ENCODE measurements around the gene ZNF318.
"Not testable (repeated sequence)": the region's sequence is repeated elsewhere in the genome, so short reads cannot be mapped to it uniquely, and the experiment has no call there.

Gene ZNF318

DNA sequence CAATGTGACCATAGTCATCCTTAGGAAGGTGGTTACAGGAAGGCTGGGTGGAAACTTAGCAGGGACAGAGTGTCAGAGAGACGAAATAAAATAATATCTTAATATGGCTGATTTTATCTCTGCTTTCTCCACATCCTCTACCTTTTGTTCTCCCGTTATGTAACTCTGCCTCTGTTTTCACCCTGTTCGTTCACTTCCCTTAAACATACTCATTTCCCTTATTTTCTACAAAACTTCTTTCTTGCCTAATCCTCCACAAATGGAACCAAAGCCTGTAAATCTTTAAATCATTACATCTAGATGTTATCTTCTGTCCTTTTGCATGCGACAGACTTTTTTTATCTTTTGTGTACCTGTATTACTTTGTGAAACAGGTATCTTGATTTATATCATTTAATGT is 37.6 kb downstream of the ZNF318 start:
- no peak for DNase-seq

DNA sequence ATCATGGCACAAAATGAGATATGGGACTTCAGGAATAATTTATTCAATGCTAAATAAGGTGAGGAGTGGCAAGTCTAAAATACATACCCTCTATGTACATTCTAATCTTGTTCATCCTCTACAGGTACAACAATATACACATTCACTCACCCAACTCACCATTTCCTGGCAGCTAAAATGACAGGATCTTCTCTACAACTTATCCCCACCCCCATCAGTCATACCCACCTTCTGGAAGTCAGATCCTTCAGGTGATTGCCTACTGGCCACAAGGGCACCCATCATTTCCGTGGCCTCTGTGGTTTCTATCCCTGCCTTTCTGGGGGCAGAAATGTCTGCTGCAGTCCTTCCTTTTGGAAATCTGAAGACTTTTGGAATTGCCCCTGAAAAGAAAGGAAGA is 38.0 kb downstream of the ZNF318 start:
- no peak for DNase-seq

GRCh38 chr6:43328528-43328927 is 40.9 kb downstream of the ZNF318 start:
- no peak for DNase-seq

GRCh38 chr6:43325876-43326275 is 43.6 kb downstream of the ZNF318 start:
- no peak for DNase-seq

- no peak for DNase-seq
Measured at GRCh38 chr6:43318011-43318410, 51.4 kb downstream of the ZNF318 start.

DNA sequence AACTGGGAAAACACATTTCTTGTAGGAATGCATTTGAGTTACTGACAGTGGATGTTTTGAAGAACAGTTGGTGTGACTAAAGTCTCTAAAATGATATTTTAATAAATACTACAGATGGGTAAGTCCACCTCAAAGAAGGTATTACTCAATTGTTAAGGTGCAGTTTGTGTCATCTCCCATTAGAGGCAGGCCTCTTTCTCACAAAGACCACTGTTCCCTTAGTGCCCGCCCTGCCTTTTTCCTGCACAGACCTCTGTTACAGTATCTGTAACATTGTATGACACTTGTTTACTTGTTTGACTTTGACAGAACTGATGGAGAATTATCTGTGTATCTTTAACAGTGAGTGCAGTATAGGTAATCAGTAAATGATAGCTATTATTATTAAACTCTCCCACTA is 55.6 kb downstream of the ZNF318 start:
- DNase-seq, result no peak

DNA sequence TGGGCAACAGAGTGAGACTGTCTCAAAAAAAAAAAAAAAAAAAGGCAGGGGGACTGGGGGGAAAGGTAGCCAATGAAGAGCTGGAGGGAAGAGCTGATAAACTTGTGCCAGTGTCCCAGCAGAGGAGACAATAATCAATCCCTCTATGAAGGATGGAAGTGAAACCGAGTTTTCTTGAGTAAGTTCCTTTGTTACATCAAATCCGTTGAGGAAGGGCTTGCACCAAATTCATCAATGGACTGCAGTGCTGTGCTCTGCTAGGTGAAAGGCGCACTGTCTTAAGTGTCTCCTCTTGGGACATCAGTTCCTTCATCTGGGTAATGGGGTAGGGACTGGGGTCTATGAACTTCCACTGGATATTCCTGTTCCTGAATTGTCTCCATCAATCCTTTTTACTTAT is 57.8 kb downstream of the ZNF318 start:
- DNase-seq, result no peak

GRCh38 chr6:43310624-43311023 is 58.8 kb downstream of the ZNF318 start:
- DNase-seq, result no peak

DNA sequence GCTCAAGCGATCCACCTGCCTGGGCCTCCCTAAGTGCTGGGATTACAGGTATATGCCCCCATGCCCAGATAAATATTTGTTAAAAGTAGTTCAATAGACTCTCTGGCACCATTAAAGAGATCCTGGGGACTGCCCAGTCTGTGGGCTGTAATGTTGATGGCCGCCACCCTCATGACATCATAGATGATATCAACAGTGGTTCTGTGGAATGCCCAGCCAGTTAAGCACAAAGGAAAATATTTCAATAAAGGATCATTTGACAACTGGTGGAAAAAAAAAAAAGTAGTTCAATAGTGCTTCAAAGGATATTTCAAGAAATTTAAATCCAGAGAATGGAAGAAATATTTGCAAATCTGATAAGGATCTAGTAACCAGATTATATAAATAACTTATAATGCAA is 59.3 kb downstream of the ZNF318 start:
- DNase-seq, result no peak

GRCh38 chr6:43308990-43309477 is 60.4 kb downstream of the ZNF318 start:
- no peak for DNase-seq

GRCh38 chr6:43308101-43308989 is 61.1 kb downstream of the ZNF318 start, which contains the start of gene CRIP3:
Gene CRIP3, minus strand, starts transcription at chr6:43308826. Its CDS starts 34 bp downstream, at chr6:43308792.
- DNase-seq, result no peak

- no peak for DNase-seq
Measured at GRCh38 chr6:43307451-43308100, 61.9 kb downstream of the ZNF318 start.

- DNase-seq, result no peak
Measured at GRCh38 chr6:43306086-43306485, 63.4 kb downstream of the ZNF318 start.

GRCh38 chr6:43304882-43305281 is 64.6 kb downstream of the ZNF318 start:
- DNase-seq, result no peak

DNA sequence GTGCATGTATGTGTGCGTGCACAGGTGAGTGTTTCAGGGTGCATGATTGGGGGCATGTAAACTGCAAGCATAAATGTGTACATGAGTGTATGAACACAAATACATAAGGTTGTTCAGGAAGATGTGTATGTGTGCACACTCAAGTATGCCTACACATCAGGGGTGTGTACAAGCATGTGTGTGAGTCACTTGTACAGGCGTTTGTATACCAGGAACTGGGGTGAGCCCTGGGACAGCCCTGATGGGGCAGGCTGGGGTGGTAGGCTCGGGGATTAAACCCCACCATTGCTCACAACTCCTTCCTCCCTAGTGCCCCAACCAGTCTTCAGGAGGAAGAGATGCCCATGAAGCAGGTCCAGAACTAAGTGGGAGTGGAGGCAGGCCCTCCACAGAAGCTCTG is 65.1 kb downstream of the ZNF318 start:
- DNase-seq, result no peak

DNA sequence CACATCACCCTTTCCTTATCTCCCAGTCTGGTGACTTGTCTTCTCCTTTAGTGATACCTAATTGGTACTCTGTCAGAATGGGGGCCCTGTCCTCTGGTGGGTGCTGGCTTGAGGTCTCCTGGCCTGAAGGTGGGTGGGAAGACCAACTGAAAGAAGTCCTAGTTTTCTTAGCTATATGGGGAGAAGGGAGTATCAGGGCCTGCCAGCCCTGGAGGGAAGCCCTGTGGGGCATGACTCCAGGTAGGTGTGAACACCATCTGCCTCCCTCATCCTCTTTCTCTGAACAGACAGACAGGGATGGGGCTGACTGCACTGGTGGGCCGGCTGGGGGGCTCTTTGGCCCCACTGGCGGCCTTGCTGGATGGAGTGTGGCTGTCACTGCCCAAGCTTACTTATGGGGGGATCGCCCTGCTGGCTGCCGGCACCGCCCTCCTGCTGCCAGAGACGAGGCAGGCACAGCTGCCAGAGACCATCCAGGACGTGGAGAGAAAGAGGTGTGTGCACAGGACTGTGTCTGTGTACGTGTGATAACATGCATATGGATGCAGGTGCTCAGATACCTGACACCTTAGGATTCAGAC is 65.6 kb downstream of the ZNF318 start:
- no peak for DNase-seq

GRCh38 chr6:43303006-43303405 is 66.4 kb downstream of the ZNF318 start:
- not testable (repeated sequence) for DNase-seq

- no peak for DNase-seq
Measured at GRCh38 chr6:43302126-43302525, 67.3 kb downstream of the ZNF318 start.

DNA sequence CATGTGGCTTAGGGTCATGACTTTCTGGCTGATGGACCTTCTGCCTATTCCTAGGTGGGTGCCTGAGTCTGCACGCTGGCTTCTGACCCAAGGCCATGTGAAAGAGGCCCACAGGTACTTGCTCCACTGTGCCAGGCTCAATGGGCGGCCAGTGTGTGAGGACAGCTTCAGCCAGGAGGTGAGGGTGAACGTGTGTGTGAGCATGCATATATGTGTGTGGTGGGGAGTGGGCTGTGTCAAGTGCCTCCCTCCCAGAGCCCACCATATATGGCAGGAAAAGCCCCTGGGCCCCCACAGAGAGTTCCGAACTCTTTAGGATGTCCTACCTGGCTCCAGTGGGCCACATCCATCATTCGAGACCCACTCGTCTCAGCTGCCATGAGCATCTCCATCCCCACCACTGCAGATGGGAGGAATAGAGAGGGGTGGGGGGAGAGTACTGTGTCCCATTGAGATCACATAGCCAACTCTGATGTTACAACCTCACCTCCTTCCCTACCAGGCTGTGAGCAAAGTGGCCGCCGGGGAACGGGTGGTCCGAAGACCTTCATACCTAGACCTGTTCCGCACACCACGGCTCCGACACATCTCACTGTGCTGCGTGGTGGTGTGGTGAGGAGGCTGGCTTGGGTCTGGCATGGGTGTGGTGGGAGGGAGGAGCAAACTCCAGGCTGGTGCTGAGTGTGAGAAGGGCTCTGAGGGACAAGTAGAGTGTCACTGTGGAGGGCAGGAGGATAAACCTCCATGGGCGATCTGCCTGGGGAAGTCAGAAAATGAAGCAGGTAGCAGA is 68.2 kb downstream of the ZNF318 start:
- no peak for DNase-seq

- no peak for DNase-seq
Measured at GRCh38 chr6:43299338-43300293, 69.8 kb downstream of the ZNF318 start.

DNA sequence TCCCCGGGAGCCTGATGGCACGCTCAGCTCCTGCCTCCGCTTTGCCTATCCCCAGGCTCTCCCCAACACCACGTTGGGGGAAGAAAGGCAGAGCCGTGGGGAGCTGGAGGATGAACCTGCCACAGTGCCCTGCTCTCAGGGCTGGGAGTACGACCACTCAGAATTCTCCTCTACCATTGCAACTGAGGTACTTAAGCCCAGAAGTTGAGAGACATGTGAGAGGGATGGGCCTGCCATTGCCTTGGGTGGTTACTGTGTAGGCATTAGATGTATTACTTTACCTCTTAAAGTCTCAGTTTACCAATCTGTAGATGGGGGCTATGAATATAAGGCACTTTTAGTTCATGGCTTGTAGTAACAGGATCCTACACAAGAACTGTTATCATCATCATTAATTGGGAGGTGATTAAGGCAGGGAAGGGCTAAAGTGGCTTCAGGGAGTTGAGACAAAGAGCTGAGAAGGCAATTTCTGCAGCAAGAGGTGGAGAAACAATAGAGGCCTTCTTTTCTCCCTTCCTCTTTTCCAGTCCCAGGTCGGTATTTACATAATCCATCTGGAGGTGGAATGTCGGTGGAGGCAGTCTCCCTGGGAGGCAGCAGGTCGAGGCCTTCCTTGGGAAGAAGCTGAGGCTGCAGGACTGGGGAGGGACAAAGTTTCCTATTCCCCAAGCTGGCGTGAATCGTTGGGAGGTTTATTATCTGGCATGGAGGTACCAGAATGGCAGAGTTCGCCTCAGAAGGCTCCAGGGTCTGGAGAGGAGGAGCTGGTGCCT is 70.7 kb downstream of the ZNF318 start:
- DNase-seq, result no peak
